A673 (cell line): ENCODE results near the gene PCDHA11.

Experiments used
- CTCF ChIP-seq: fragments of 300-800, 200-600 bp; sonication (generic); conservative IDR thresholded peaks from 2 replicates; pipeline ENCODE4 v1.5.1; 2017; ENCODE audit warnings: low read depth, mild to moderate bottlenecking, antibody characterized with exemption, low read length, moderate library complexity, mixed read lengths
- EZH2 ChIP-seq: fragments of 200-600 bp; sonication (generic); IDR thresholded peaks from 2 replicates; pipeline ENCODE4 v1.6.1; 2017; ENCODE audit warnings: borderline replicate concordance, low read depth, mild to moderate bottlenecking, mixed read lengths, antibody characterized with exemption, low read length; ENCODE audit not compliant: poor library complexity, severe bottlenecking

- TF ChIP-seq CTCF (peak; percentile 85), EZH2 (no peak)
These were observed 13.3 kb downstream of the PCDHA11 start, which contains the start of gene PCDHA13 for GRCh38 chr5:140881889-140882590.
